Kidney (tissue), 22 donors: ENCODE results near the gene PARP12. TPM values are rescaled to one million over a fixed set of nuclear protein-coding genes. Genes with fewer than 3 reads are reported as not detected.
"Not testable (repeated sequence)": the region's sequence is repeated elsewhere in the genome, so short reads cannot be mapped to it uniquely, and the experiment has no call there.

ENCODE experiments used
- DNase-seq, 5 donors: peaks; one replicate each; pipeline ENCODE4 v3.0.0-alpha.2; 2013 to 2020
- FAIRE-seq: peaks from 2 replicates; lab custom pipeline; 2012; peaks lifted over from hg19 to GRCh38; lab: Jason Lieb, UNC
- H3K27ac ChIP-seq, 2 donors: one replicate each; pipeline ENCODE4 v1.7.0; 2013; ENCODE audit warnings: low read depth in 2 of 2, low read length in 2 of 2, inconsistent platforms in 1 of 2
- H3K27me3 ChIP-seq: one replicate; pipeline ENCODE4 v1.7.1; 2013; ENCODE audit warnings: low read length, inconsistent platforms; ENCODE audit not compliant: control insufficient read depth, insufficient read depth
- H3K36me3 ChIP-seq, 3 donors: one replicate each; pipeline versions ENCODE4 v1.7.0 to v1.7.1; 2013; ENCODE audit warnings: low read length in 3 of 3, control low read depth in 1 of 3, inconsistent platforms in 1 of 3; ENCODE audit not compliant: insufficient read depth in 3 of 3, control insufficient read depth in 2 of 3
- H3K4me1 ChIP-seq, 3 donors: one replicate each; pipeline versions ENCODE4 v1.7.0 to v1.7.1; 2013; ENCODE audit warnings: low read length in 3 of 3, inconsistent platforms in 1 of 3, low read depth in 1 of 3; ENCODE audit not compliant: control insufficient read depth in 2 of 3, insufficient read depth in 2 of 3
- H3K4me3 ChIP-seq, 3 donors: one replicate each; pipeline versions ENCODE4 v1.7.0 to v1.8.1; 2013; ENCODE audit warnings: low read length in 3 of 3, control low read depth in 1 of 3, inconsistent platforms in 1 of 3
- H3K9ac ChIP-seq, 3 donors: one replicate each; pipeline versions ENCODE4 v1.7.0 to v1.7.1; 2013; ENCODE audit warnings: low read length in 3 of 3, control low read depth in 1 of 3, inconsistent platforms in 1 of 3
- H3K9me3 ChIP-seq, 3 donors: one replicate each; pipeline versions ENCODE4 v1.7.0 to v1.7.1; 2013; ENCODE audit warnings: low read length in 3 of 3, control low read depth in 1 of 3, inconsistent platforms in 1 of 3; ENCODE audit not compliant: control insufficient read depth in 2 of 3, insufficient read depth in 1 of 3
- CTCF ChIP-seq: IDR thresholded peaks from 3 replicates; pipeline ENCODE4 v1.5.1; 2012; ENCODE audit warnings: mild to moderate bottlenecking, moderate library complexity, borderline replicate concordance; ENCODE audit not compliant: insufficient read depth; ENCODE audit errors: extremely low read depth
- intact Hi-C: fragments of 100-400 bp; cut with DNase I; formaldehyde crosslinking; loops from one replicate; pipeline ENCODE4 v1.11.1; 2022
- long read RNA-seq, 10 donors: library from polyadenylated mRNA in 1 of 10; unstranded in 1 of 10; transcript quantifications; one replicate each; pipeline ENCODE4 v2.0.0 and lab custom pipeline, GENCODE V29; 2021 to 2026
- polyA plus RNA-seq: library from polyadenylated mRNA; stranded (reverse); fragments of 350-450 nt; fragmentation: Illumina TruSeq; extraction: RNeasy Lipid Tissue Mini Kit (QIAGEN cat#74804); gene quantifications from one replicate; pipeline ENCODE4 v1.2.3, GENCODE V29; 2014; ENCODE audit warnings: low read depth, low replicate concordance; ENCODE audit not compliant: insufficient read depth
- total RNA-seq: library from RNA; stranded (reverse); fragmentation: NEBNext Ultra II Directional; extraction: Animal tissue kit (Norgen Biotek cat#: 25700); gene quantifications from one replicate; pipeline ENCODE4 v1.2.1, GENCODE V29; 2021
- donor health status: control.
- donor health status: control.
- donor health status: control.
- donor health status: control.
- donor health status: control.
- donor health status: DM: yes; HTN: yes; CAD: no.
- donor health status: Normal renal cell carcinoma (clear cell type).

The PARP12 gene
- 40.2 TPM for total RNA-seq
- polyA plus RNA-seq: 15.2 TPM
- long read RNA-seq, donor 1, partial matches to known transcripts: 0 of 1 reads
- long read RNA-seq, donor 1, other reads (novel, unspliced or antisense): 0 of 1 reads
- long read RNA-seq, donor 2, partial matches to known transcripts: 0 of 2 reads
- long read RNA-seq, donor 2, other reads (novel, unspliced or antisense): 0 of 2 reads
- long read RNA-seq, donor 3, partial matches to known transcripts: 0 of 2 reads
- long read RNA-seq, donor 3, other reads (novel, unspliced or antisense): 0 of 2 reads
- long read RNA-seq, donor 4, partial matches to known transcripts: 0 of 1 reads
- long read RNA-seq, donor 4, other reads (novel, unspliced or antisense): 0 of 1 reads
- long read RNA-seq, donor 5: 0 reads
- long read RNA-seq, donor 6: 0 reads
- long read RNA-seq, donor 7, transcript PARP12-201 (12 exons, 3,796 nt): major isoform, 11 of 19 reads
- long read RNA-seq, donor 7, partial matches to known transcripts: 3 of 19 reads
- long read RNA-seq, donor 7, other reads (novel, unspliced or antisense): 5 of 19 reads
- long read RNA-seq, donor 8, partial matches to known transcripts: 0 of 2 reads
- long read RNA-seq, donor 8, other reads (novel, unspliced or antisense): 0 of 2 reads
- long read RNA-seq, donor 9: 0 reads
- long read RNA-seq, donor 10: 0 reads

DNA sequence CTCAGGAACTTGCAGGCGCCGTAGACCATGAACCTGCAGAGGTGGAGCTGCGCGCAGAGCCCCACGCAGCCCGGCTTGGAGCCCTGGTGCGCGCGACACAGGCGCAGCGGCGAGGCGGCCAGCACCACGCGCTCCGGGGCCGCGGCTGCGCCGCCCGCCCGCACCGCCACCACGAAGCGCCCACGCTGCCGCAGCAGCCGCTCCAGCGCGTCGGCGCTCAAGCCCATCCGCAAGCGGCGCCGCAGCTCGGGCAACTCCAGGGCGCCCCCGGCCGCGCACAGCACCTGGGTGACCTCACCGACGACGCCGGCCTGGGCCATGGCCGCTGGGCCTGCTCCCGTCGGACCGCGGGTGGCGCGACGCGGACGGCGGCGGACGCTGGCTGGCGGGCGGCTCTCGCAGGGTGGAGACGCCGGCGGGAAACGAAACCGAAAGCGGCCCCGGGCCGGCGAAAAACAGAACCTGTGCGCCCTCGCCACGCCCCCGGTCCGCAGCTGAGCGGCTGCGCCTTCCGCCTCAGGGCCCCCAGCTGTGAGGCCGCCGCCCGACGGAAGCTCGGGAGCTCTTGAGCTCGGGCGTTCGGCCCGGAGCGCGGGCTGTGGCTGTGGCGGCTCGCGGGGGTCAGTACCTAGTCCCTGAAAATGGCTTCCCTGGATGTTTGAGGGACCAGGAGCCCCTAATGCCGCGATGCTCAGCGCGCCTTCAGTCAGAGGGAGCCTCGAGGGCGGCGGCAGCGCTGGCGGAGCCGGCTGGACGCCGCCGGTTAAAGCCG lies at the start of gene PARP12:
Gene PARP12 (minus strand): TSS at position 424 of the 772 bp plus-strand sequence. CDS start 104 bp downstream, at position 320.
- H3K4me1 ChIP-seq: peaks cover 0 to 20% (median 6%) of the 10 kb centered on the region in 3 donors
- peak within 1 kb of the TSS; percentile 56 to 83 (median 82) for H3K4me3 ChIP-seq
- peaks cover 0 to 10% (median 0%) of the 10 kb centered on the region in 3 donors for H3K9me3 ChIP-seq
- no peaks in the 10 kb centered on the region for H3K27me3 ChIP-seq
- DNase-seq (peak; percentile 81 to 96 (median 86)), FAIRE-seq (no peak)
- intact Hi-C loops: no loop called here
- no peaks in the 10 kb centered on the region for H3K36me3 ChIP-seq
- peak within 1 kb of the TSS; percentile 31 to 85 (median 78) for H3K9ac ChIP-seq
- H3K27ac ChIP-seq: peak within 1 kb of the TSS; percentile 82 to 88
- TF ChIP-seq CTCF: no peak

DNA sequence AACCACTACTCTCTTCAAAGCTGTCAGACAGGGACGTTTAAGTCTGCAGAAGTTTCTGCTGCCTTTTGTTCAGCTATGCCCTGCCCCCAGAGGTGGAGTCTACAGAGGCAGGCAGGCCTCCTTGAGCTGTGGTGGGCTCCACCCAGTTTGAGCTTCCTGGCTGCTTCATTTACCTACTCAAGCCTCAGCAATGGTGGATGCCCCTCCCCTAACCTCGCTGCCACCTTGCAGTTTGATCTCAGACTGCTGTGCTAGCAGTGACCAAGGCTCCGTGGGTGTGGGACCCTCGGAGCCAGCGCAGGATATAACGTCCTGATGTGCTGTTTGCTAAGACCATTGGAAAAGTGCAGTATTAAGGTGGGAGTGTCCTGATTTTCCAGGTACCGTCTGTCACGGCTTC lies 46.0 kb upstream of the PARP12 start:
- H3K27ac ChIP-seq, H3K27me3 ChIP-seq, intact Hi-C loops, FAIRE-seq, H3K4me1 ChIP-seq, H3K9ac ChIP-seq, H3K4me3 ChIP-seq, H3K9me3 ChIP-seq, DNase-seq: not testable (repeated sequence)
- H3K36me3 ChIP-seq: peaks cover 9 to 11% (median 9%) of the 10 kb centered on the region in 3 donors

DNA sequence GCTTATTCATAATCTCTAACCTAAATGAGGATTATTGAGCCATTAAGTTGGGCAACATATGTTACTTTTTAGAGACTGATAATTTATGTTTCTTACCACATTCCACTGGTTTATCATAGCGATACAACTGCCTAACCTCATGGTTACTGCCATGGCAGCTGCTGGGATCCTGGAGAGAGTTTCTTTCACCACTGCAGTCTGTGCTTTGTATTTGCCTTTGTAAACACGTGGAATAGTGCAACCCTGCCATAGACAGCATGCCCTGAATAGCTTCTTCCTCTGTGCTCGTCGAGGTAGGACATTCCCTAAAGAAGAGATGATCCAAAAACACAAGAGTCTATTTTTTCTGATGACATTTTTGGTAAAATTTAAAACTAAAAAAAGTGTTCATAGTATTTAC lies 33.7 kb upstream of the PARP12 start:
- H3K27ac ChIP-seq: no peak overlapping the region
- H3K9me3 ChIP-seq: no peaks in the 10 kb centered on the region
- TF ChIP-seq CTCF: no peak
- intact Hi-C loops: no loop called here
- DNase-seq (no peak), FAIRE-seq (no peak)
- H3K36me3 ChIP-seq: peaks cover 2 to 59% (median 30%) of the 10 kb centered on the region in 3 donors
- no peak overlapping the region for H3K4me3 ChIP-seq
- no peaks in the 10 kb centered on the region for H3K27me3 ChIP-seq
- H3K9ac ChIP-seq: no peak overlapping the region
- H3K4me1 ChIP-seq: no peaks in the 10 kb centered on the region
